HUES64 (cell line): ENCODE results near the gene NFRKB.
A peak's percentile ranks its signal among the peaks of the same experiment; 100 is the strongest.

Experiments used
- H3K27ac ChIP-seq: 2 replicates; pipeline ENCODE4 v1.7.0; 2013; ENCODE audit warnings: low read depth, low read length, inconsistent platforms
- H3K27me3 ChIP-seq: 2 replicates; pipeline ENCODE4 v1.6.1; 2013; ENCODE audit warnings: mild to moderate bottlenecking, low read length; ENCODE audit not compliant: insufficient read depth
- H3K36me3 ChIP-seq: 2 replicates; pipeline ENCODE4 v1.6.1; 2013; ENCODE audit warnings: mild to moderate bottlenecking, low read length; ENCODE audit not compliant: insufficient read depth
- H3K4me1 ChIP-seq: 2 replicates; pipeline ENCODE4 v1.6.1; 2013; ENCODE audit warnings: mild to moderate bottlenecking, low read length, moderate library complexity; ENCODE audit not compliant: insufficient read depth
- H3K4me3 ChIP-seq: 2 replicates; pipeline ENCODE4 v1.5.1; 2013; ENCODE audit warnings: mild to moderate bottlenecking, low read length, moderate library complexity
- H3K9ac ChIP-seq: 2 replicates; pipeline ENCODE4 v1.6.1; 2013; ENCODE audit warnings: mild to moderate bottlenecking, low read depth, low read length
- H3K9me3 ChIP-seq: 2 replicates; pipeline ENCODE4 v1.6.1; 2013; ENCODE audit warnings: low read depth, low read length; ENCODE audit not compliant: insufficient read depth
- WGBS: fragments of 150-250, 120-280 bp; methylation state at CpG from one replicate; pipeline ENCODE4 v1.1.7; 2013; ENCODE audit warnings: missing lambda C conversion rate; 5-methylcytosine and 5-hydroxymethylcytosine counted together

The NFRKB gene

GRCh38 chr11:129930296-129930695, 34.9 kb upstream of the NFRKB start:
- Histone ChIP-seq H3K9me3 (no peaks in the 10 kb centered on the region), H3K9ac (no peak overlapping the region), H3K27ac (no peak overlapping the region), H3K4me1 (peaks cover 10% of the 10 kb centered on the region), H3K27me3 (no peaks in the 10 kb centered on the region), H3K4me3 (no peak overlapping the region), H3K36me3 (peaks cover 46% of the 10 kb centered on the region)
- 92% methylated on average over 6 of the region's 6 CpGs for WGBS

- Histone ChIP-seq H3K4me3 (no peak overlapping the region), H3K9ac (no peak overlapping the region), H3K36me3 (peaks cover 52% of the 10 kb centered on the region), H3K9me3 (no peaks in the 10 kb centered on the region), H3K27me3 (no peaks in the 10 kb centered on the region), H3K4me1 (peaks cover 7% of the 10 kb centered on the region; the same call in 1 of the 2 replicates), H3K27ac (no peak overlapping the region)
- WGBS = 78% methylated on average over 2 of the region's 2 CpGs
Observed at GRCh38 chr11:129929721-129930120, 34.3 kb upstream of the NFRKB start.

- WGBS = 90% methylated on average over 3 of the region's 3 CpGs
- no peak overlapping the region for H3K9ac ChIP-seq
- peaks cover 55% of the 10 kb centered on the region for H3K36me3 ChIP-seq
Observed at GRCh38 chr11:129928923-129929692, 33.7 kb upstream of the NFRKB start.

GRCh38 chr11:129922674-129923073, 27.3 kb upstream of the NFRKB start:
- H3K9me3 ChIP-seq = no peaks in the 10 kb centered on the region
- H3K36me3 ChIP-seq = peaks cover 53% of the 10 kb centered on the region
- H3K27ac ChIP-seq = no peak overlapping the region
- peaks cover 7% of the 10 kb centered on the region; the same call in 1 of the 2 replicates for H3K4me1 ChIP-seq
- H3K4me3 ChIP-seq = no peak overlapping the region
- H3K27me3 ChIP-seq = no peaks in the 10 kb centered on the region
- no peak overlapping the region for H3K9ac ChIP-seq
- WGBS = 94% methylated on average over 5 of the region's 5 CpGs

More at GRCh38 chr11:129928923-129929692, 33.7 kb upstream of the NFRKB start:
- H3K4me3 ChIP-seq = no peak overlapping the region
- no peaks in the 10 kb centered on the region for H3K9me3 ChIP-seq
- H3K4me1 ChIP-seq = peaks cover 7% of the 10 kb centered on the region; the same call in 1 of the 2 replicates
- H3K27ac ChIP-seq = no peak overlapping the region
- no peaks in the 10 kb centered on the region for H3K27me3 ChIP-seq

GRCh38 chr11:129918361-129918760, 23.0 kb upstream of the NFRKB start:
- 97% methylated on average over 22 of the region's 22 CpGs for whole genome bisulfite sequencing
- H3K4me1 ChIP-seq = no peaks in the 10 kb centered on the region
- H3K27ac ChIP-seq = no peak overlapping the region
- no peak overlapping the region for H3K9ac ChIP-seq
- H3K27me3 ChIP-seq = no peaks in the 10 kb centered on the region
- H3K36me3 ChIP-seq = peaks cover 70% of the 10 kb centered on the region
- no peaks in the 10 kb centered on the region for H3K9me3 ChIP-seq
- no peak overlapping the region for H3K4me3 ChIP-seq

- peaks cover 63% of the 10 kb centered on the region for H3K36me3 ChIP-seq
Observed at GRCh38 chr11:129917231-129917630, 21.9 kb upstream of the NFRKB start.

GRCh38 chr11:129911298-129911697, 15.9 kb upstream of the NFRKB start:
- H3K27me3 ChIP-seq = no peaks in the 10 kb centered on the region
- no peak overlapping the region for H3K9ac ChIP-seq
- H3K36me3 ChIP-seq = peaks cover 74% of the 10 kb centered on the region
- WGBS = 89% methylated on average over 3 of the region's 3 CpGs
- no peak overlapping the region for H3K4me3 ChIP-seq
- H3K9me3 ChIP-seq = no peaks in the 10 kb centered on the region
- H3K4me1 ChIP-seq = peaks cover 4% of the 10 kb centered on the region; the same call in 1 of the 2 replicates
- H3K27ac ChIP-seq = no peak overlapping the region

More at GRCh38 chr11:129917231-129917630, 21.9 kb upstream of the NFRKB start:
- Histone ChIP-seq H3K27me3 (no peaks in the 10 kb centered on the region), H3K9me3 (no peaks in the 10 kb centered on the region), H3K9ac (no peak overlapping the region), H3K4me1 (no peaks in the 10 kb centered on the region), H3K4me3 (no peak overlapping the region), H3K27ac (no peak overlapping the region)
- 98% methylated on average over 2 of the region's 2 CpGs for WGBS

GRCh38 chr11:129910360-129910759, 15.0 kb upstream of the NFRKB start:
- H3K4me3 ChIP-seq = no peak overlapping the region
- WGBS = 78% methylated on average over 7 of the region's 7 CpGs
- H3K27me3 ChIP-seq = no peaks in the 10 kb centered on the region
- H3K36me3 ChIP-seq = peaks cover 75% of the 10 kb centered on the region
- H3K9ac ChIP-seq = no peak overlapping the region
- no peaks in the 10 kb centered on the region for H3K9me3 ChIP-seq
- no peak overlapping the region for H3K27ac ChIP-seq
- peaks cover 4% of the 10 kb centered on the region; the same call in 1 of the 2 replicates for H3K4me1 ChIP-seq

- 97% methylated on average over 8 of the region's 8 CpGs for WGBS
- Histone ChIP-seq H3K27ac (no peak overlapping the region), H3K4me1 (peaks cover 3% of the 10 kb centered on the region; the same call in 1 of the 2 replicates), H3K4me3 (no peak overlapping the region), H3K27me3 (no peaks in the 10 kb centered on the region), H3K36me3 (peaks cover 79% of the 10 kb centered on the region), H3K9me3 (no peaks in the 10 kb centered on the region), H3K9ac (no peak overlapping the region)
Observed at GRCh38 chr11:129905402-129905801, 10.0 kb upstream of the NFRKB start.

GRCh38 chr11:129896062-129896461, 684 bp upstream of the NFRKB start:
- Histone ChIP-seq H3K4me3 (peak overlapping the region; percentile 97), H3K36me3 (peaks cover 47% of the 10 kb centered on the region), H3K4me1 (peaks cover 5% of the 10 kb centered on the region; the same call in 1 of the 2 replicates), H3K9me3 (no peaks in the 10 kb centered on the region), H3K27me3 (no peaks in the 10 kb centered on the region), H3K27ac (no peak overlapping the region), H3K9ac (peak overlapping the region; percentile 68)
- 85% methylated on average over 6 of the region's 9 CpGs for WGBS

- Histone ChIP-seq H3K27ac (peak overlapping the region; percentile 16; the same call in 1 of the 2 replicates), H3K9me3 (no peaks in the 10 kb centered on the region), H3K4me1 (peaks cover 5% of the 10 kb centered on the region; the same call in 1 of the 2 replicates), H3K27me3 (no peaks in the 10 kb centered on the region), H3K9ac (peak overlapping the region; percentile 85), H3K4me3 (peak overlapping the region; percentile 97), H3K36me3 (peaks cover 47% of the 10 kb centered on the region)
- whole genome bisulfite sequencing = 26% methylated on average over 11 of the region's 13 CpGs
Observed at GRCh38 chr11:129894278-129895125, 876 bp downstream of the NFRKB start.
